Measurements from ENCODE around the gene PUM2.

PUM2 gene

GRCh38 chr2:20222769-20223406 lies 127.8 kb downstream of the PUM2 start:
- DNase-seq (ENCODE audit: low spot score): no peak

DNA sequence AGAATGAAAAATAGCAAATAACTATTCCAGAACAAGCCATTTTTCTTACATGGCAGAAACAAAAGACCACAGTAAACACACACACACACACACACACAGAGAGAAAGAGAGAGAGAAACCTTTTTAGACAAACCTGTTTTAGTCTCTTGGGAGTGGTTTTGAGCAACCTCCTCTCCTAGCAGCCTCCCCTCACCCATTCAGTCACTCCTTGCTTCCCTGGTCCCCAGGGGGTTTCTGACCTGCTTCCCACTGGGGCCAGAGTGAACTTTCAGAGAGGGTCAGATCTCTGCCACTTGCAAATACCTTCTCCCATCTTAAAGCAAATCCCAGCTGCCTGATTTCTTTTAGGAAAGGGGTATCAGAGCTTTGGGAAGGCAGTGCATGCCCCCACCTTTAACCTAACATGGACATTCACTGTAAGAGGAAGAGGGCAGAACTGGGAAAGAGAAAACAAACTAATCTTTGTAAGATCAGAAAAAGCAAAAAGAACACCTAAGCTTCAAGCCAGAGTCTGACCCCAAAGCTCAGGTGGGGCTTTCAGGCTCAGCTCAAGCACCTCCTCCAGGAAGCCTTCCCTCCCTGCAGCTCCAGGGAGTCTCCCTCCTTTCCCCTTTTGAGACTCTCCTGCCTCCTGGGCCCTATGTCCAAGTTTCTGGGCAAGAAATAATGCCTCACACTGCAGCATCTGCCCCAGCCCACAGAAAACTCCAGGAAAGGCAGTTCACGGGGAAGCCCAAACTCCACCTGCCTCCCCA lies 128.5 kb downstream of the PUM2 start:
- TF ChIP-seq, protein P1, sequence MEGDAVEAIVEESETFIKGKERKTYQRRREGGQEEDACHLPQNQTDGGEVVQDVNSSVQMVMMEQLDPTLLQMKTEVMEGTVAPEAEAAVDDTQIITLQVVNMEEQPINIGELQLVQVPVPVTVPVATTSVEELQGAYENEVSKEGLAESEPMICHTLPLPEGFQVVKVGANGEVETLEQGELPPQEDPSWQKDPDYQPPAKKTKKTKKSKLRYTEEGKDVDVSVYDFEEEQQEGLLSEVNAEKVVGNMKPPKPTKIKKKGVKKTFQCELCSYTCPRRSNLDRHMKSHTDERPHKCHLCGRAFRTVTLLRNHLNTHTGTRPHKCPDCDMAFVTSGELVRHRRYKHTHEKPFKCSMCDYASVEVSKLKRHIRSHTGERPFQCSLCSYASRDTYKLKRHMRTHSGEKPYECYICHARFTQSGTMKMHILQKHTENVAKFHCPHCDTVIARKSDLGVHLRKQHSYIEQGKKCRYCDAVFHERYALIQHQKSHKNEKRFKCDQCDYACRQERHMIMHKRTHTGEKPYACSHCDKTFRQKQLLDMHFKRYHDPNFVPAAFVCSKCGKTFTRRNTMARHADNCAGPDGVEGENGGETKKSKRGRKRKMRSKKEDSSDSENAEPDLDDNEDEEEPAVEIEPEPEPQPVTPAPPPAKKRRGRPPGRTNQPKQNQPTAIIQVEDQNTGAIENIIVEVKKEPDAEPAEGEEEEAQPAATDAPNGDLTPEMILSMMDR (IDR thresholded peaks at IDR 0.05; ENCODE audit: extremely low read depth, missing control alignments): no peak
- DNase-seq (ENCODE audit: low spot score): no peak

More at GRCh38 chr2:20222769-20223406, 127.8 kb downstream of the PUM2 start:
- TF ChIP-seq, protein P1 (IDR thresholded peaks at IDR 0.05; ENCODE audit: extremely low read depth, missing control alignments): no peak

DNA sequence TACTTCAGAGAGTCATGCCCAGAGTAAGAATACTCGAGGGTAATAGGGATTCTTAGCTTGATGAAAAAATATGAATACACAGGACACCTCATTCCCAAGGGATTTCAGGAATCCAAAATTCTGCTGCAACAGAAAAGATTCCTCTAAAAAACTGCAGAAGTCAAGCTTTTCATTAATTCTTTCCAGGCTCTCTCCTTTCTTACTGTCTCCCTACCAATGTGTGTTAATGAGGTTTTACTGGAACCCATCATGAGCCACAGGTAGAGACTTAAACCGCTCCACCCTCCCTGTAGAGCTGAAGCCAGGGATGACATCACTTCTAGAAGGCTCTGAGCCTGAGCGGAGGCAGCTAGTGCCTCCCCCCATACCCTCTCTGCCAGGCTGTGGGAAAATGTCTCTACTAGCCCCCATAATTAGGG lies 129.1 kb downstream of the PUM2 start:
- TF ChIP-seq, protein P1 (IDR thresholded peaks at IDR 0.05; ENCODE audit: extremely low read depth, missing control alignments): no peak
- no peak for DNase-seq (ENCODE audit: low spot score)

DNA sequence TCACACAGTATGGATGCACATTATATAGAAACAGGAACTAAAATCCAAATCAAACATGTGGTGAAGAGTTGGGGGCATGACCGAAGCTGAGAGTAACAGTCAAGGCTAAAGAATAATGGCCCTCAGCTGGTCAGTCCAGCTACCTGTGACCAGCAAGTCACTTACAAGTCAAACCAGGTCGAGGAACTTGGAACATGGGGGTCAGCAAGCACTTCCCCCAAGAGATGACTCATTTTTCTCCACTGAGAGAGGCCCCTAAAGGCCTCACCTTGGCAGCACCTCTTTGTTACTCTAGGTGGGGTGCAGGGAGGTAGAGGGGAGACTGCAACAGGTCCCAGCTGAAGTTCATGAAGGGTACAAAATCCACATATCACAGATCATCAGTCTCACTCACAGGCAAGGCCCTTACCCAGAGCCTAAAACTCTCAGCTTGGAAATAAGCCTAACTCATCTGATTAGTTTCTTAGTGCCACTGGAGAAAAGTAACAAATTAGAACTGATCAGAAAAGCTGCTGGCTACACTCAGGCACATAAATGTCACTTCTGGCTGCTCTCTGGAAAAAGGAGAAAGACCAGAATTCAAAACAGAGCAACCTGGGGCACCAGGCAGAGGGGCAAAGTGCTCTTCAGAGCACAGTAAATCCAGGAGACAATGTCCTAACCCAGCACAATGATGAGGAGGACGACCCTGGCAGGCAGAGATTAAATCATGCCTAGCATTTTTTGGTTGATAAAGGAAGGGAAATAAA lies 129.7 kb downstream of the PUM2 start:
- TF ChIP-seq, protein P1 (IDR thresholded peaks at IDR 0.05; ENCODE audit: extremely low read depth, missing control alignments): no peak
- no peak for DNase-seq (ENCODE audit: low spot score)

DNA sequence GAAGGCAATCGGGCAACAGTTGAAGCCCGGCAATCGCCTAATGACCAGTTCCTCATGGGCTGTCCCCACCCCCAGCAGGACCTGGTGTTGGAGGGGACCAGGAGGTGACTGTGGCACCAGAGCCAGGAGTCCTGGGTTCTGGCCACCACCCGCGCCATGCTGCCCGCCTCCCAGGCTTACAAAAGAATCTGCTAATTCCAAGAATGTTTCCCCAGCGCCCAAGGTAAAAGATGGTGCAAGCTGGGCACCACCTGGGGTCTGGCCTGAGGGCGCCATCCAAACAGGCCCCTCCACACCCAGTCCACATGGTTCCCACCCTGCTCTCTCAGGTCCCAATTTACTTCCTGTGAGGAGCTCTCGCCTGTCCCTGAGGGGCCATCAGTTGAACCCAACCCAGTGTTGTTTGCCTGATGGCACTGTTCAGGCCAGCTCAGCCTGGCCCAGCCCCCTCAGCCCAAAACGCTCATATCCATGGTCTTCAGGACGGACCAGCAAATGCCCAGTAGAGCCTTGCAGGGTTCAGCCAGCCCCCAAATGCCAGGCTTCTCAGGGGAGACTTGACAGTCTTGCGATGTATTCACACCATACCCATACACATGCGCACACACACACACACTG lies 130.8 kb downstream of the PUM2 start:
- no peak for DNase-seq (ENCODE audit: low spot score)
- TF ChIP-seq, protein P1 (IDR thresholded peaks at IDR 0.05; ENCODE audit: extremely low read depth, missing control alignments): no peak

DNA sequence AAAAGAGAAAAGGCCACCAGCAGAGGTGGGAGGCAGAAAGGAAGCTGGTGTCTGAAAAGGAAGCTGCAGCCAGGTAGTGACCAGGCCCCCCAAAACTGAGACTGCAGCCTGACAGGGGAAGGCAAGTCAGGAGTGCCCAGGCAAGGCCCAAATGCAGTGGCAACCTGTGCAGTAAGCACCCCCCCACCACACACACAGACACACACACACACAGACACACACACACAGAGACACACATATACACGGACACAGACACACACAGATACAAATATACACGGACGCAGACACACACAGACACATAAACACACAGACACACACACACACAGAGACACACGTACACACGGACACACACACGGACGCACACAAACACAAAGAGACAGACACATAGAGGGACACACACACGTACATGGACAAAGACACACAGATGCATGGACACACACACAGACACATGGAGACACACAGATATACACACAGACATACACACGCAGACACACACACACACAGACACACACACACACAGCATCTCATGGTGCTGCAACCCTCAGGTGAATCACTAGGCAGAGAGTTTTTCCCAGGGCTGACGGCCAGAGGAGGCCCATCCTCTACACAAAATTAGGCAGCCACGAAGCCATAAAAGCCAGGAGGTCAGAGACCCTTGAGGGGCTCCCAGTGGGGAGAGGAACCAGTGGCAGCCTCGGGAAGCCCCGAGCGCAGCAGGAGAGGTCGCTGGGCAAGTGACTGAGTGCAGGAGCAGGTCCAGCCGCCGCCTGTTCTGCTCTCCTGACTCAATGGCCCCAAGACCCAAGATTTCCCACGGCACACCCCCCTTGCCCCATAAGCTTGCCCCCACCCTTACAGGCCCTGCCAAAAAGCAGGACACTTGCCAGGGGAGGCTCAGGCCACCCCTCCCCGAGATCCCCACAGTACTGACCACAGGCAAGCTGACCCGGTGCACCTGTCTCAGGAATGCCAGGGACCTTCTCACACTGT lies 132.0 kb downstream of the PUM2 start:
- TF ChIP-seq, protein P1 (IDR thresholded peaks at IDR 0.05; ENCODE audit: extremely low read depth, missing control alignments): no peak
- DNase-seq (ENCODE audit: low spot score): no peak
